AG10803 (cell line): ENCODE measurements around the gene GALNT9.

Experiments used
- DNase-seq: peaks from one replicate; pipeline ENCODE4 v3.0.0; 2010; ENCODE audit warnings: low read depth
- H3K4me3 ChIP-seq: 2 replicates; pipeline ENCODE4 v1.5.1; 2011; ENCODE audit warnings: mild to moderate bottlenecking, low read length, control low read depth
- TF ChIP-seq, protein P1 (sequence below): conservative IDR thresholded peaks from 2 replicates; pipeline ENCODE4 v1.5.1; 2011; ENCODE audit warnings: mild to moderate bottlenecking, low read length, control low read depth, inconsistent platforms

Gene GALNT9

DNA sequence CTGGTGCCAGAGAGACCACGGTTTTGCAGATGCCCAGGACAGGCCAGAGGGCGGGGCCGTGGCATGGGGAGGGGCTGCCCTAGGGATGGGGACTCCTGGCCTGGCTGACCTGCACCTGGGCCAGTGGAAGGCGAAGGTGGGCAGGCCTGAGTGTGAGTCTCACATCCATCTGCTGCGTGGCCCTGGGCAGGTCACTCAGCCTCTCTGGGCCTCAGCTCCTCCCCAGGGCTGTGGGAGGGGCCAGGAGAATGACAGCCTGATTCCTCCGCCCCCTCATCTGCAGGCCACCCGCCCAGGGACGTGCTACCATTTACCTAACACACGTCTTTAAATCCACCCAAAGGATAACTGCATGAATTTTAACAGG lies 90.9 kb downstream of the GALNT9 start:
- no peak for DNase-seq
- no peak overlapping the region for H3K4me3 ChIP-seq
- TF ChIP-seq, protein P1, sequence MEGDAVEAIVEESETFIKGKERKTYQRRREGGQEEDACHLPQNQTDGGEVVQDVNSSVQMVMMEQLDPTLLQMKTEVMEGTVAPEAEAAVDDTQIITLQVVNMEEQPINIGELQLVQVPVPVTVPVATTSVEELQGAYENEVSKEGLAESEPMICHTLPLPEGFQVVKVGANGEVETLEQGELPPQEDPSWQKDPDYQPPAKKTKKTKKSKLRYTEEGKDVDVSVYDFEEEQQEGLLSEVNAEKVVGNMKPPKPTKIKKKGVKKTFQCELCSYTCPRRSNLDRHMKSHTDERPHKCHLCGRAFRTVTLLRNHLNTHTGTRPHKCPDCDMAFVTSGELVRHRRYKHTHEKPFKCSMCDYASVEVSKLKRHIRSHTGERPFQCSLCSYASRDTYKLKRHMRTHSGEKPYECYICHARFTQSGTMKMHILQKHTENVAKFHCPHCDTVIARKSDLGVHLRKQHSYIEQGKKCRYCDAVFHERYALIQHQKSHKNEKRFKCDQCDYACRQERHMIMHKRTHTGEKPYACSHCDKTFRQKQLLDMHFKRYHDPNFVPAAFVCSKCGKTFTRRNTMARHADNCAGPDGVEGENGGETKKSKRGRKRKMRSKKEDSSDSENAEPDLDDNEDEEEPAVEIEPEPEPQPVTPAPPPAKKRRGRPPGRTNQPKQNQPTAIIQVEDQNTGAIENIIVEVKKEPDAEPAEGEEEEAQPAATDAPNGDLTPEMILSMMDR: no peak

DNA sequence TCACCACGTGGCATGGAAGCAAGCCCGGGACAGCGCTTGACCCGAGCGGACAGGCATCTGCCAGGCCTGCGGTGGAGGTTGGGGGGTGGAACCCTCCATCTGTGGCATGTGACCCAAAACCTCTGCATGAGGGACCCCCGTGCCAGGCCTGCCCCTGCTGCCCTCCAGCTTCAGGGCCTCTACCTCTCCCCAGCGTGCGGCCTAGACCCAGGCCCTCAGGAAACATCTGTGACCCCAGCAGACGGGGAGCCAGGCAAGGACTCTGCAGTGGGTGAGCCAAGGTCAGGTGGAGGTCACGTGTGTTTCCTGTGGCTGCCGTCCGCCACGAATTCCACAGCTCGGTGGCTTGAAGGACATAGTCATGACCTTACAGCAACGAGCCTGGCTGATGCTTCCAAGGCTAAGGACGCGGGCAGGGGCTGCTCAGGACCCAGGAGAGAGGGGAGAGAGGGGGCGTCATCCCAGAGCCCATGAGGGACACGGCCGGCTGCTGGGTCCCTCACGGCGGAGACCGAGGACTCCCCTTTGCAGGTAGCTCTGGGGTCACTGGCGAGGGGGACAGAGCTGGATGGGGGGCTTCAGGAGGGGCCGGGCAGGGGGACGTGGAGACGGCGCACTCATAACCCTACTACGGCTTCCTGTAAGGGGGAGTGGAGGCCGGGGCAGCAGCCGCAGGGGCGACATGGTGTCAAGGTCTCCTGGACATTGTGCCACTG lies 91.5 kb downstream of the GALNT9 start:
- H3K4me3 ChIP-seq: no peak overlapping the region
- TF ChIP-seq, protein P1: no peak
- DNase-seq: no peak

DNA sequence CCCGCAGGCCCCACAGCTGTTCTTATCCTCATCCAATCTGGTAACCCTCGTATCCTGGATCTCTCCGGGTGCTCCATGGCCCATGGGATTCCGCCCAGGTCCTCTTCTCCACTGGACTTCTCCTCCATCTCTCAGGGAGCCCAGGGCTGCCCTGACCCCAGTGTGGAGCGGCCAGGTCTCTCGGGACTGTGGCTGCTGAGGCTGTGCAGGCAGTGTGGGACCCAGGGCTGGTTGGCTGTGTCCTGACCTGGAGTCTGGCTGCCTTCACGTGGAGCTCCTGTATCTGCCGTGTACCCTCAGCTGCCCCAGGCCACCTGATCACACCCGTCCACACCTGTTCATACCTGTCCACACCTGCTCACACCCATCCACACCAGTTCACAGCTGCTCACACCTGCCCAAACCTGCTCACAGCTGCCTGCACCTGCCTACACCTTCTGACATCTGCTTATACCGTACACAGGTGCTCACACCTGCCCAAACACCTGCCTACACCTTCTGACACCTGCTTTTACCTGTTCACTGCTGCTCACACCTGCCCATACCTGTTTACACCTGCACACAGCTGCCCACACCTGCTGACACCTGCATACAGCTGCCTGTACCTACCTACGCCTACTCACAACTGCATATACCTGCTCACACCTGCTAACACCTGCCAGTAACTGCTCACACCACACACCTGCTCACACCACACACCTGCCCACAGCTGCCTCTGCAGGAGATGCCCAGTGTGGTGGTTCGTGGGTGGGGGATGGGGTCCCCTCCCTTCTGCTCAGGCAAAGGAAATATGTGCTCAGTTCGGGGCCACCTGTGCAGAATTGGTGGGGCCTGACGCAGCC lies 92.2 kb downstream of the GALNT9 start:
- DNase-seq: no peak
- TF ChIP-seq, protein P1: no peak
- H3K4me3 ChIP-seq: no peak overlapping the region

DNA sequence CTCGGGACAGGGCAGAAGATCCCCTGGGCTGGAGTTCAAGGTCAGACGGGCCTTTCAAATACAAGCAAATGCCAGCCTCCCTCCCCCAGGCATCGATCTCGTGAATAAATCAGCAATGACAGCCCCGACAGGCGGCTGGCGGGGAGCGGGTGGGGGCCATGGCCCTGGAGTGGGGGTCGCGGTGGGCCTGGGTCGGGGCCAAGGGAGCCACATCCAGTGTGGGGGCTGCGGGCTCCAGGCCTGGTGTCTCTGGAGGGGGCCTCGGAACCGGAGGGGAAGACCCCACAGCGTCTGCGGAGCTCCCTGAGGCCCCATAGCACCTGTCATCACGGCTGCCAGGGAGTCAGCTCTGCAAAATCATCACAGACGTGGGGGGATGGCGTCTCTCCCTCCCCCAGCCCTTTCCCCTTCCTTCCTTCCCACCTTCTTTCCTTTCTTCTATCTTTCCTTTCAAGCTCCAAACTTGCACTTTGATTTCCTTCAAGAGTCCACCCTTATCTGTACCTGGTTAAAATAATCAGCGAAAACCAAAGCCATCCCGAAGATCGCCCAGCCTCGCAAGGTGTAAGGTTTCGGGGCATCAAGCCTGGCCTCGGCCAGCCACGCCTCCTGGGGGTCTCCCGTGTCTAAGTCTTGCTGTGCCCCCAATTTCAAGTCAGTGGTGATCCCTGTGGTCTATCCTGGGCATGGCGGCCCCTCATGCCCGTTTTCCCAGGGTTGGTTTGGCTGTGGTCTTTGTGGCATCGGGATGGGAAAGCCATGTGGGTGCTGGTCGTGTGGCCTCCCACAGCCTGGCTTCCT lies 93.1 kb downstream of the GALNT9 start:
- no peak for DNase-seq
- TF ChIP-seq, protein P1: no peak
- no peak overlapping the region for H3K4me3 ChIP-seq

DNA sequence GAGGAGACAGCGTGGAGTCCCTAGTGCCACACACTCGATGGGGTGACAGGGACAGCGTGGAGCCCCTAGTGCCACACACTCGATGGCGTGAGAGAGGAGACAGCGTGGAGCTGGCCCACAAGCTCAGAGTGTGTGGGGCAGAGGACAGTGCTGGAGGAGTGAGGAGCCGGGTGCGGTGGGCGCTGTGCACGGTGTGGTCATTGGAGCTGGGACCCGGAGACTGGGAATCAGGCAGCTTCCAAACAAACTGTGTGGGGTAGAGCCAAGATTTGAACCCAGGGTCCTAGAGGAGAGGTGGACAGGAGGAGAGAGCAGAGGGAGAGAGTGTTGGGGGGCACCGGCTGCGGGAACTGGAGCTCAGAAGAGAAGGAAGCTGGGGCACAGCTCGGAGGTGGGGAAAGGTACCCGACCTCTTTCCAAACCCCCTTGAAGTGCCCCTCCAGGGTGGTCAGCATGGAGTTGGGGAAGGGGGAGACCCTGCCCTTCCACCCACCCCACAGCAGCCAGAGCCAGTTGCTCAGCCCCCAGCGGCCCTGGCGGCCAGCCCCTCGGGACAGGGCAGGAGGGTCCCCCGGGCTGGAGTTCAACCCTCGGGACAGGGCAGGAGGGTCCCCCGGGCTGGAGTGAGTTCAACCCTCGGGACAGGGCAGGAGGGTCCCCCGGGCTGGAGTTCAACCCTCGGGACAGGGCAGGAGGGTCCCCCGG lies 94.1 kb downstream of the GALNT9 start:
- H3K4me3 ChIP-seq: no peak overlapping the region
- DNase-seq: no peak

DNA sequence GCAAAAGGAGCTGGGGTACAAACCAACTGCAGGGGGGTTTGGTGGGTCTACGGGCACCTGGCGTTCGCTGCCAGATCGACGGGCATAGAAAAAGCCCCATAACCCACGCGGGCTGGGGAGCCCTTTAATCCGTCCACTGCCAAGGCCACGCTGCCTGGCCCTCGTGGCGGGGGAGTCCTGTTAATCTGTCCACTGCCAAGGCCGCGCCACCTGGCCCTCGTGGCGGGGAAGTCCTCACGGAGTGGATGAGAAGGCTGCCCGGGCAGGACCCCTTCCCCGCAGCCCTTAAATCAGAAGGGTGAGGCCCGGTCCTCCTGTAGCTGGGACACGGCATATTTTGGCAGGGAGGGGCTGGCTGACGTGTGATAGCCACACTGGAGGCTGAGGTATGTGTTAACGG lies 99.0 kb downstream of the GALNT9 start:
- TF ChIP-seq, protein P1: no peak
- DNase-seq: no peak
- H3K4me3 ChIP-seq: no peak overlapping the region

More for the DNA sequence above, 94.1 kb downstream of the GALNT9 start:
- TF ChIP-seq, protein P1: no peak
